ENCODE measurements around the gene RNF13.
"Not testable (repeated sequence)": the region's sequence is repeated elsewhere in the genome, so short reads cannot be mapped to it uniquely, and the experiment has no call there.

RNF13 gene

DNA sequence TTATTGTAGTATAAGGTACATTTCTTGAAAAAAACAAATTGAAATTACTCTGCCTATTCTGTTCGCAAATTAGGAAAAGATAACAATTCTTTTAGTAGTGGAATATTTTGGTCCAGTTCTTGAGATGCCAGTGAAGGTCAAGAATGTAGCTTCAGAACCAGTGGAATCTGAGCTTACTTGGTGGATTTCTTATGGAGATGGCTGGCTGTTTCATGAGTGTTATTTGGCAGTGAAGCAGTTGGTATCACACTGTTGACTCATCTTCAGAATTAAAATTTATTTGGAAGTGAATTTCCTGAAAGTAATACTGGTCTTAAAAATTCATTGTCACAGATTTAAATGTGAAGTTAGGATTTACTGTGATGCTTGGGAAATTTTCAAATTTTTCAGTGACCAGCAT lies 19.1 kb downstream of the RNF13 start:
- DNase-seq (ENCODE audit: low read depth): no peak
- TF ChIP-seq, protein P1, sequence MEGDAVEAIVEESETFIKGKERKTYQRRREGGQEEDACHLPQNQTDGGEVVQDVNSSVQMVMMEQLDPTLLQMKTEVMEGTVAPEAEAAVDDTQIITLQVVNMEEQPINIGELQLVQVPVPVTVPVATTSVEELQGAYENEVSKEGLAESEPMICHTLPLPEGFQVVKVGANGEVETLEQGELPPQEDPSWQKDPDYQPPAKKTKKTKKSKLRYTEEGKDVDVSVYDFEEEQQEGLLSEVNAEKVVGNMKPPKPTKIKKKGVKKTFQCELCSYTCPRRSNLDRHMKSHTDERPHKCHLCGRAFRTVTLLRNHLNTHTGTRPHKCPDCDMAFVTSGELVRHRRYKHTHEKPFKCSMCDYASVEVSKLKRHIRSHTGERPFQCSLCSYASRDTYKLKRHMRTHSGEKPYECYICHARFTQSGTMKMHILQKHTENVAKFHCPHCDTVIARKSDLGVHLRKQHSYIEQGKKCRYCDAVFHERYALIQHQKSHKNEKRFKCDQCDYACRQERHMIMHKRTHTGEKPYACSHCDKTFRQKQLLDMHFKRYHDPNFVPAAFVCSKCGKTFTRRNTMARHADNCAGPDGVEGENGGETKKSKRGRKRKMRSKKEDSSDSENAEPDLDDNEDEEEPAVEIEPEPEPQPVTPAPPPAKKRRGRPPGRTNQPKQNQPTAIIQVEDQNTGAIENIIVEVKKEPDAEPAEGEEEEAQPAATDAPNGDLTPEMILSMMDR (IDR thresholded peaks at IDR 0.05; ENCODE audit: low read length, missing control alignments): no peak
- no peak overlapping the region for H3K4me3 ChIP-seq (replicated peaks; ENCODE audit: low read depth, low read length)

DNA sequence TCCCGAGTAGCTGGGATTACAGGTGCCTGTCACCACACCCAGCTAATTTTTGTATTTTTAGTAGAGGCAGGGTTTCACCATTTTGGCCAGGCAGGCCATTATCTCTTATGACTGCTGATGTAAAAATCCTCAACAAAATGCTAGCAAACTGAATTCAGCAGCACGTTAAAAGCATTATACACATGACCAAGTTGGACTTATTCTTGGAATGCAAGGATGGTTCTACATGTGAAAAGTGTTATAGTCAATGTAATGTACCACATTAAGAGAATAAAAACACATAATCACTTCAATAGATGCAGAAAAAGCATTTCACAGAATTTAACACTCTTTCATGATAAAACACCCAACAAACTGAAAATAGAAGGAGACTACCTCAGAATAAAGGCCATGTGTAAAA lies 20.2 kb downstream of the RNF13 start:
- DNase-seq (ENCODE audit: low read depth): no peak
- TF ChIP-seq, protein P1 (IDR thresholded peaks at IDR 0.05; ENCODE audit: low read length, missing control alignments): no peak
- no peak overlapping the region for H3K4me3 ChIP-seq (replicated peaks; ENCODE audit: low read depth, low read length)

DNA sequence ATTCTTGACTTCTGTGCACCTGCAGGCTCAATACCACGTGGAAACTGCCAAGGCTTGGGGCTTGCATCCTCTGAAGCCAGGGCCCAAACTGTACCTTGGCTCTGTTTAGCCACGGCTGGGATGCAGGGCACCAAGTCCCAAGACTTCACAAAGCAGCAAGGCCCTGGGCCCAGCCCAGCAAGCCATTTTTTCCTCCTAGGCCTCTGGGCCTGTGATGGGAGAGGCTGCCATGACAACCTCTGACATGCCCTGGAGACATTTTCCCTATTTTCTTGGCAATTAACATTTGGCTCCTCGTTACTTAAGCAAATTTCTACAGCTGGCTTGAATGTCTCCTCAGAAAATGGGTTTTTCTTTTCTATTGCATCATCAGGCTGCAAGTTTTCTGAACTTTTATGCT lies 25.5 kb downstream of the RNF13 start:
- DNase-seq (ENCODE audit: low read depth); H3K4me3 ChIP-seq (replicated peaks; ENCODE audit: low read depth, low read length): not testable (repeated sequence)

DNA sequence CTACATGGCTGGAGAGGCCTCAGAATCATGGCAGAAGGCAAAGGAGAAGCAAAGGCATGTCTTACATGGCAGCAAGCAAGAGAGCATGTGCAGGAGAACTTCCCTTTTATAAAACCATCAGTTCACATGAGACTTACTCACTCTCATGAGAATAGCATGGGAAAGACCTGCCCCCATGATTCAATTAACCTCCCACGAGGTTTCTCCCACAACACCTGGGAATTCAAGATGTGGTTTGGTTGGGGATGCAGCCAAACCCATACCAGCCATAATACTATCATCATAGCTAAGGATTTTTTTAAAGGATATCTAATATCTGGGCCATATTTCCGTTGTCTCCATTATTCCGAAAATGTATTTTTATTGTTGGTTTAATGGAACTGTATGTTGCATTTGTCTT lies 26.5 kb downstream of the RNF13 start:
- not testable (repeated sequence) for H3K4me3 ChIP-seq (replicated peaks; ENCODE audit: low read depth, low read length); DNase-seq (ENCODE audit: low read depth)

DNA sequence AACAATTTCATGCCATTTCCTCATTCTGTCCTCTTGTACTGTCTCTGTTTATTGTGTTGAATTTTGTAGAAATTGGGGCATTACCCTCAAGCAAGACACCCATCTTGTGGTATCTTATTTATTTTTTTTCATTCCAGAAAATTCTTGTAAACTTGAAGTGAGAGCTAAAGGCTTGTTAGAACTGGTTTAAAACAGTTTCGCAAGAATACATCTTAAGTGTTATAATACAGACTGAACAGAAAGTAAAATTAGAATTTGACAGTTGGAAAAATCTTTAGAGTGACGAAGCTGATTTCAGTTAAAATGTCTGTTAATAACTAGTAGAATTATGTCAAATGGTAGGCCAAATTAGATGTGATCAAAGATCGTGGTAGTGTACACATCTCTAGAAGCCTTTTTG lies 26.9 kb downstream of the RNF13 start:
- H3K4me3 ChIP-seq (replicated peaks; ENCODE audit: low read depth, low read length): no peak overlapping the region
- TF ChIP-seq, protein P1 (IDR thresholded peaks at IDR 0.05; ENCODE audit: low read length, missing control alignments): no peak
- no peak for DNase-seq (ENCODE audit: low read depth)

DNA sequence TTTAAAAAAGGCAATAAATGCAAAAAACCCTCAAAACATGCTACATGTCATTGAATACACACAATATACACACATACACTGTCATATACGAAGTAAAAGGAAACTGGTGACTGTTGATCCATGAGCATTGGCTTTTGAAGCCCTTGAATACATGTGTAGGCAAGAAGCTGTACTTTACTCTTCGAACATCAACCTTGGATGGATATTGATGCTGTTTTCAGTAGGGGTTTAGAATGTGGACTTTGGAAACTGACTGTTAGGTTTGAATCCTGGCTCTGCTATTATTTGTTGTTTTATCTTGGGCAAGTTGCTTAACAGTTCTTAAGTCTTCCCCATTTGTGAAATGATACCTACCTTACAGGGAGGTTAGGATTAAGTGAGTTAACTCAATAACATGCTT lies 30.5 kb downstream of the RNF13 start:
- TF ChIP-seq, protein P1 (IDR thresholded peaks at IDR 0.05; ENCODE audit: low read length, missing control alignments): no peak
- H3K4me3 ChIP-seq (replicated peaks; ENCODE audit: low read depth, low read length): no peak overlapping the region
- no peak for DNase-seq (ENCODE audit: low read depth)

DNA sequence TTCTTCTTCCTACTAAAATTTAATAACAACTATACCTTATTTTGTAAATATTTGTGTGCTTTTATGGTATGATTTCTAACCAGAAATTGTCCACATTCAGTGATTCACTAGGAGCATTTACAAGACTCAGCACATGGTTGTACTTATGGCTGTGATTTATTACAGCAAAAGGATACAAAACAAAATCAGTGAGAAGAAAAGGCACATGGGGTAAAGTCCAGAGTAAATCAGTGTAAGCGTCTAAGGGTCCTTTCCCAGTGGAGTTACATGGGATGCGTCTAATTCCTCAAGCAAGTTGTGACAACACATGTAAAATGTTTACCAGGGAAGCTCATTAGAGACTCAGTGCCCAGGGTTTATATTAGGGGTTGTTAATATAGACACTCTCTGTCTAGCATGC lies 31.1 kb downstream of the RNF13 start:
- TF ChIP-seq, protein P1 (IDR thresholded peaks at IDR 0.05; ENCODE audit: low read length, missing control alignments): no peak
- H3K4me3 ChIP-seq (replicated peaks; ENCODE audit: low read depth, low read length): no peak overlapping the region
- no peak for DNase-seq (ENCODE audit: low read depth)

DNA sequence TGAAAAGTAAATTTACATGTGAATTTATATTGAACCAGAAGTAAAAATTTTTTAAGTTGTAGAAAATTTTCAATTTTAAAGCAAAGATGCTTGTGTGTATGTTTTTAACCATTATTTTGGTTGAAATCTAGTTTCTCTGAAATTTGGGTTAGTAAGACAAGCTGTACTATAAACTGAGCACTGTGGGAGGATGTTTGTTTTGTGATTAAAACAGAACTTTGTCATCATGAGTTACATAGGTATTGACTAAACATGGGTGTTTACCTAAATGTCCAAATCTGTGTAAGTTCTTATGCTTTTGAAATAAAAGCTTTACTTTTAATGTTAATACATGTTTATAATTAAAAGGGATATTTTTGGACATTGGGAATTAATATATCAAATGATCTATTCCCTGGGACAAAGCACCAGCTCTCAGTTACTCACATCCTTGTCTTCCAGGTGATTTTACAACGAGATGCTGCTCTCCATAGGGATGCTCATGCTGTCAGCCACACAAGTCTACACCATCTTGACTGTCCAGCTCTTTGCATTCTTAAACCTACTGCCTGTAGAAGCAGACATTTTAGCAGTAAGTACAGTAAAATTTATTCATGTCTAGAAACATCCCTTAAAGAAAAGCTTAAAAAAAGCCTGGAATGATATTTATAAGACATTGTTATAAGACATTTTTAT lies 32.7 kb downstream of the RNF13 start:
- H3K4me3 ChIP-seq (replicated peaks; ENCODE audit: low read depth, low read length): no peak overlapping the region
- peak; percentile 5 for DNase-seq (ENCODE audit: low read depth)

More for the DNA sequence above, 32.7 kb downstream of the RNF13 start:
- TF ChIP-seq, protein P1 (IDR thresholded peaks at IDR 0.05; ENCODE audit: low read length, missing control alignments): no peak
